ENCODE results near the gene NDUFC2. TPM values are rescaled to one million over a fixed set of nuclear protein-coding genes. Genes with fewer than 3 reads are reported as not detected.

The NDUFC2 gene
- total and polyA plus RNA-seq, 2 donors (not counting 3 experiments of a cell fraction or from before 2014, with no cell fraction given) = 226 to 318 TPM

- H3K9me1 ChIP-seq (replicated peaks; ENCODE audit: control insufficient read depth, extremely low read depth, insufficient read depth, low read length) = no peaks in the 10 kb centered on the region
- POLR2A ChIA-PET = no interaction called here
- no peaks in the 10 kb centered on the region for H3K9me3 ChIP-seq (replicated peaks; ENCODE audit: control insufficient read depth, insufficient read depth, low read length)
- H3K27ac ChIP-seq (ENCODE audit: insufficient read depth, low read depth, low read length) = peak overlapping the region; percentile 80
- H4K20me1 ChIP-seq (replicated peaks; ENCODE audit: control insufficient read depth, extremely low read depth, insufficient read depth, low read length) = no peaks in the 10 kb centered on the region
- H3K27me3 ChIP-seq (ENCODE audit: control insufficient read depth in 2 of 2, insufficient read depth in 2 of 2, low read length in 2 of 2) = no peaks in the 10 kb centered on the region
- DNase-seq (ENCODE audit: low read depth, low spot score) = no peak
- dilution Hi-C loops (cut with MboI; ENCODE audit: extremely low pct_ligation_motif_present, low sequenced_read_pairs) = no loop called here
- peak overlapping the region; percentile 94 for H3K4me2 ChIP-seq (ENCODE audit: insufficient read depth, low read length)
- H2AFZ ChIP-seq (ENCODE audit: low read depth, low read length) = peak overlapping the region; percentile 96
- H3K36me3 ChIP-seq (ENCODE audit: control insufficient read depth in 2 of 2, extremely low read depth in 1 of 2, insufficient read depth in 2 of 2, low read length in 2 of 2) = peaks cover 0 to 3% of the 10 kb centered on the region in 2 experiments
- H3K4me1 ChIP-seq (ENCODE audit: control insufficient read depth, extremely low read depth, insufficient read depth, low read length) = peaks cover 18% of the 10 kb centered on the region
- intact Hi-C loops (cut with micrococcal nuclease) = loop anchor here (1.0 kb wide), 1 partner anchor 85 kb away; no protein-coding TSS in a partner anchor
- H3K9ac ChIP-seq (replicated peaks; ENCODE audit: extremely low read depth, insufficient read depth, low read length) = peak overlapping the region; percentile 81
- TSS peak; percentile 97 for BruUV-seq (replicated peaks)
- H3K79me2 ChIP-seq (ENCODE audit: control insufficient read depth, insufficient read depth, low read length) = peaks cover 43% of the 10 kb centered on the region
- TF ChIP-seq GATA2 (IDR thresholded peaks at IDR 0.05; ENCODE audit: insufficient read depth, insufficient read length, low read depth, low read length) = no peak
- no peak for TF ChIP-seq POLR2AphosphoS5 (IDR thresholded peaks at IDR 0.05; ENCODE audit: insufficient read depth, low read depth, low read length)
- no peak for TF ChIP-seq FOS (IDR thresholded peaks at IDR 0.05; ENCODE audit: borderline replicate concordance, insufficient read depth, low read length)
- no peak for TF ChIP-seq CTCF (IDR thresholded peaks at IDR 0.05; ENCODE audit: extremely low read depth in 1 of 2, insufficient read depth in 1 of 2, low read depth in 1 of 2, low read length in 2 of 2)
- no peak for TF ChIP-seq MAX (IDR thresholded peaks at IDR 0.05; ENCODE audit: insufficient read depth, insufficient read length)
- no peak for TF ChIP-seq EZH2 (IDR thresholded peaks at IDR 0.05; ENCODE audit: borderline replicate concordance, low read depth, low read length, severe bottlenecking)
- no peak for FAIRE-seq
- peak overlapping the region; percentile 83 to 97 (median 94) for H3K4me3 ChIP-seq (replicated peaks in 1 of 3; ENCODE audit: insufficient read depth in 1 of 3, low read depth in 1 of 3, low read length in 3 of 3)
- CTCF ChIA-PET = interaction anchor here (1.3 to 3.3 kb wide), 3 partner anchors 11 to 484 kb away, joined by 3 to 12 read pairs (median 6); no protein-coding TSS in a partner anchor
Observed at GRCh38 chr11:78080084-78080817, 589 bp upstream of the NDUFC2 start.

Measured in endothelial cell of umbilical vein (primary cell).